OCI-LY1 (cell line): ENCODE data around the gene DZIP1L.

ENCODE experiments used
- H2AFZ ChIP-seq: fragments of 200-600 bp; sonication (generic), shearing (Covaris generic); 2 replicates; pipeline ENCODE4 v1.6.0; 2014; ENCODE audit warnings: antibody characterized with exemption, mild to moderate bottlenecking, low read length
- H3F3A ChIP-seq: fragments of 200-600 bp; sonication (generic), shearing (Covaris generic); 2 replicates; pipeline ENCODE4 v1.6.0; 2014; ENCODE audit warnings: mild to moderate bottlenecking, antibody characterized with exemption, low read length, moderate library complexity; ENCODE audit not compliant: insufficient read depth
- H3K27ac ChIP-seq: fragments of 200-600 bp; sonication (generic); 2 replicates; pipeline ENCODE4 v1.5.1; 2014; ENCODE audit warnings: low read length, mixed run types, mild to moderate bottlenecking, low read depth; ENCODE audit not compliant: poor library complexity, severe bottlenecking
- H3K27me3 ChIP-seq: fragments of 200-600 bp; sonication (generic); 2 replicates; pipeline ENCODE4 v1.6.0; 2014; ENCODE audit warnings: antibody characterized with exemption, mild to moderate bottlenecking, low read length, moderate library complexity; ENCODE audit not compliant: insufficient read depth
- H3K36me3 ChIP-seq: fragments of 200-600 bp; sonication (generic); 2 replicates; pipeline ENCODE4 v1.6.1; 2014; ENCODE audit warnings: mild to moderate bottlenecking, antibody characterized with exemption, low read length, moderate library complexity, mixed read lengths; ENCODE audit not compliant: insufficient read depth
- H3K4me1 ChIP-seq: fragments of 200-600 bp; sonication (generic); 2 replicates; pipeline ENCODE4 v1.5.1; 2014; ENCODE audit warnings: mild to moderate bottlenecking, low read length, moderate library complexity; ENCODE audit not compliant: insufficient read depth, severe bottlenecking
- H3K4me2 ChIP-seq: fragments of 200-600 bp; sonication (generic), shearing (Covaris generic); 2 replicates; pipeline ENCODE4 v1.6.1; 2014; ENCODE audit warnings: low read length
- H3K4me3 ChIP-seq: fragments of 200-600 bp; sonication (generic); 2 replicates; pipeline ENCODE4 v1.5.1; 2014; ENCODE audit warnings: low read length, low read depth, mild to moderate bottlenecking, mixed read lengths; ENCODE audit not compliant: poor library complexity, severe bottlenecking
- H3K79me2 ChIP-seq: fragments of 200-600 bp; shearing (Covaris generic); 2 replicates; pipeline ENCODE4 v1.6.1; 2016; ENCODE audit warnings: mixed run types, low read length, mixed read lengths; ENCODE audit not compliant: insufficient read depth
- H3K9ac ChIP-seq: fragments of 200-600 bp; sonication (generic), shearing (Covaris generic); 2 replicates; pipeline ENCODE4 v1.6.1; 2014; ENCODE audit warnings: mild to moderate bottlenecking, low read length, mixed read lengths
- H3K9me2 ChIP-seq: fragments of 200-600 bp; sonication (generic), shearing (Covaris generic); 2 replicates; pipeline ENCODE4 v1.6.1; 2014; ENCODE audit warnings: low read depth, mild to moderate bottlenecking, low read length, mixed read lengths
- H3K9me3 ChIP-seq: fragments of 200-600 bp; shearing (Covaris generic); 2 replicates; pipeline ENCODE4 v1.6.1; 2014; ENCODE audit warnings: low read length, mixed read lengths
- H4K20me1 ChIP-seq: fragments of 200-600 bp; sonication (generic), shearing (Covaris generic); 2 replicates; pipeline ENCODE4 v1.6.0; 2016; ENCODE audit warnings: mild to moderate bottlenecking, low read length; ENCODE audit not compliant: insufficient read depth
- EZH2 ChIP-seq: fragments of 200-600 bp; sonication (generic), shearing (Covaris generic); IDR thresholded peaks from 2 replicates; pipeline ENCODE4 v1.8.0; 2017; ENCODE audit warnings: borderline replicate concordance, mixed run types, mild to moderate bottlenecking, antibody characterized with exemption, low read length, moderate library complexity, mixed read lengths
- TF ChIP-seq, protein P1 (sequence below): fragments of 200-600 bp; sonication (generic), shearing (Covaris generic); IDR thresholded peaks from 2 replicates; pipeline ENCODE4 v1.5.1; 2017; ENCODE audit warnings: mild to moderate bottlenecking, antibody characterized with exemption, low read length, moderate library complexity, mixed read lengths

Gene DZIP1L

GRCh38 chr3:138070006-138070405 lies 45.4 kb downstream of the DZIP1L start:
- Histone ChIP-seq H3K4me1 (no peaks in the 10 kb centered on the region), H4K20me1 (no peaks in the 10 kb centered on the region), H2AFZ (no peak overlapping the region), H3K27ac (no peak overlapping the region), H3K79me2 (no peaks in the 10 kb centered on the region), H3K27me3 (no peaks in the 10 kb centered on the region), H3K4me3 (no peak overlapping the region), H3K9ac (no peak overlapping the region), H3K9me2 (no peaks in the 10 kb centered on the region), H3K4me2 (no peak overlapping the region), H3F3A (no peaks in the 10 kb centered on the region), H3K36me3 (no peaks in the 10 kb centered on the region), H3K9me3 (no peaks in the 10 kb centered on the region)
- no peak for TF ChIP-seq EZH2
- TF ChIP-seq, protein P1, sequence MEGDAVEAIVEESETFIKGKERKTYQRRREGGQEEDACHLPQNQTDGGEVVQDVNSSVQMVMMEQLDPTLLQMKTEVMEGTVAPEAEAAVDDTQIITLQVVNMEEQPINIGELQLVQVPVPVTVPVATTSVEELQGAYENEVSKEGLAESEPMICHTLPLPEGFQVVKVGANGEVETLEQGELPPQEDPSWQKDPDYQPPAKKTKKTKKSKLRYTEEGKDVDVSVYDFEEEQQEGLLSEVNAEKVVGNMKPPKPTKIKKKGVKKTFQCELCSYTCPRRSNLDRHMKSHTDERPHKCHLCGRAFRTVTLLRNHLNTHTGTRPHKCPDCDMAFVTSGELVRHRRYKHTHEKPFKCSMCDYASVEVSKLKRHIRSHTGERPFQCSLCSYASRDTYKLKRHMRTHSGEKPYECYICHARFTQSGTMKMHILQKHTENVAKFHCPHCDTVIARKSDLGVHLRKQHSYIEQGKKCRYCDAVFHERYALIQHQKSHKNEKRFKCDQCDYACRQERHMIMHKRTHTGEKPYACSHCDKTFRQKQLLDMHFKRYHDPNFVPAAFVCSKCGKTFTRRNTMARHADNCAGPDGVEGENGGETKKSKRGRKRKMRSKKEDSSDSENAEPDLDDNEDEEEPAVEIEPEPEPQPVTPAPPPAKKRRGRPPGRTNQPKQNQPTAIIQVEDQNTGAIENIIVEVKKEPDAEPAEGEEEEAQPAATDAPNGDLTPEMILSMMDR, result no peak

GRCh38 chr3:138068579-138069174 lies 46.7 kb downstream of the DZIP1L start:
- Histone ChIP-seq H3K9me3 (no peaks in the 10 kb centered on the region), H3K27ac (no peak overlapping the region), H3F3A (no peaks in the 10 kb centered on the region), H4K20me1 (no peaks in the 10 kb centered on the region), H3K4me2 (no peak overlapping the region), H2AFZ (no peak overlapping the region), H3K36me3 (no peaks in the 10 kb centered on the region), H3K79me2 (no peaks in the 10 kb centered on the region), H3K9me2 (no peaks in the 10 kb centered on the region), H3K9ac (no peak overlapping the region), H3K4me3 (no peak overlapping the region), H3K4me1 (no peaks in the 10 kb centered on the region), H3K27me3 (no peaks in the 10 kb centered on the region)
- TF ChIP-seq, protein P1, result peak; percentile 99
- TF ChIP-seq EZH2, result no peak

GRCh38 chr3:138068046-138068445 lies 47.4 kb downstream of the DZIP1L start:
- Histone ChIP-seq H3K9me2 (no peaks in the 10 kb centered on the region), H3K27me3 (no peaks in the 10 kb centered on the region), H3K27ac (no peak overlapping the region), H3K9me3 (no peaks in the 10 kb centered on the region), H3K4me2 (no peak overlapping the region), H3K79me2 (no peaks in the 10 kb centered on the region), H3K9ac (no peak overlapping the region), H4K20me1 (no peaks in the 10 kb centered on the region), H3K4me1 (no peaks in the 10 kb centered on the region), H3K4me3 (no peak overlapping the region), H2AFZ (no peak overlapping the region), H3K36me3 (no peaks in the 10 kb centered on the region), H3F3A (no peaks in the 10 kb centered on the region)
- TF ChIP-seq, protein P1, result no peak
- TF ChIP-seq EZH2, result no peak
